Fibroblast of mammary gland (primary cell): Measurements from ENCODE around the gene MAPK11.

ENCODE experiments used
- DNase-seq: peaks from one replicate; pipeline ENCODE4 v3.0.0-alpha.2; 2010; ENCODE audit warnings: low read depth
- H3K4me3 ChIP-seq: 2 replicates; pipeline ENCODE4 v1.5.1; 2011; ENCODE audit warnings: low read depth, mild to moderate bottlenecking, low read length, moderate library complexity; ENCODE audit not compliant: control insufficient read depth
- TF ChIP-seq, protein P1 (sequence below): conservative IDR thresholded peaks from 2 replicates; pipeline ENCODE4 v1.5.1; 2011; ENCODE audit warnings: low read depth, low read length, inconsistent platforms; ENCODE audit not compliant: control insufficient read depth, insufficient read depth

MAPK11 gene

DNA sequence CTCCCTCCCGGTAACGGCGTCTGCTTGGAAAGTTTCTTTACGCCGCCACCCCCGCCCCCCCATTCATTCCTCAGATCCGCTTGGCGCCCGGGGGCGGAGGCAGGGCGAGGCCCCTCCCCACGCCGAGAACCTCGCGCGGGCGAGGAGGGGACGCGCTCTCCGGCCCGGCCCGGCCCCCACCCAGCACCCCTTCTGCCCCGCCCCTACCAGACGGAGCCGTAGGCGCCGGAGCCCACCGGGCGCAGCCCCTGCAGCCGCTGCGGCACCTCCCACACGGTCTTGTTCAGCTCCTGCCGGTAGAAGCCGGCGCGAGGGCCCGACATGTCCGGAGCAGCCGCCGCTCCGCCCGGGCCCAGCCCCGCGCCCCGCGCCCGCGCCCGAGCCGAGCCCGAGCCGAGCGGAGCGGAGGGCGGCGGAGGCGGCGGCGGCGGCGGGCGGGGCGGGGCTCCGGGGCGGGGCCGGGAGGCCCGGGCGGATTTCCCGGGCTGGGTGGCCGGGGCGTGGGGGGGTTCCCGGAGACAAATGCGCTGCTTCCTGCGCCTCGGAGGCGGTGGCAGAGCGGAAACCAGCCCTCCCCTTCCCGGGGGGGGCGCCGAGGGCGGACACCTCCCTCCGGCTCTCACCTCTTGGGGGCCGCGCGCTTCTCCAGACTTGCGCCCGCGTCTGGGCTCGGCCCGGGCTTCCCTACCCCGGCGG lies at the start of gene MAPK11:
Gene MAPK11, minus strand, starts transcription at position 411 of the 696 bp plus-strand sequence. Its CDS starts 88 bp downstream, at position 323.
- peak; percentile 21 for DNase-seq
- TF ChIP-seq, protein P1, sequence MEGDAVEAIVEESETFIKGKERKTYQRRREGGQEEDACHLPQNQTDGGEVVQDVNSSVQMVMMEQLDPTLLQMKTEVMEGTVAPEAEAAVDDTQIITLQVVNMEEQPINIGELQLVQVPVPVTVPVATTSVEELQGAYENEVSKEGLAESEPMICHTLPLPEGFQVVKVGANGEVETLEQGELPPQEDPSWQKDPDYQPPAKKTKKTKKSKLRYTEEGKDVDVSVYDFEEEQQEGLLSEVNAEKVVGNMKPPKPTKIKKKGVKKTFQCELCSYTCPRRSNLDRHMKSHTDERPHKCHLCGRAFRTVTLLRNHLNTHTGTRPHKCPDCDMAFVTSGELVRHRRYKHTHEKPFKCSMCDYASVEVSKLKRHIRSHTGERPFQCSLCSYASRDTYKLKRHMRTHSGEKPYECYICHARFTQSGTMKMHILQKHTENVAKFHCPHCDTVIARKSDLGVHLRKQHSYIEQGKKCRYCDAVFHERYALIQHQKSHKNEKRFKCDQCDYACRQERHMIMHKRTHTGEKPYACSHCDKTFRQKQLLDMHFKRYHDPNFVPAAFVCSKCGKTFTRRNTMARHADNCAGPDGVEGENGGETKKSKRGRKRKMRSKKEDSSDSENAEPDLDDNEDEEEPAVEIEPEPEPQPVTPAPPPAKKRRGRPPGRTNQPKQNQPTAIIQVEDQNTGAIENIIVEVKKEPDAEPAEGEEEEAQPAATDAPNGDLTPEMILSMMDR: no peak

DNA sequence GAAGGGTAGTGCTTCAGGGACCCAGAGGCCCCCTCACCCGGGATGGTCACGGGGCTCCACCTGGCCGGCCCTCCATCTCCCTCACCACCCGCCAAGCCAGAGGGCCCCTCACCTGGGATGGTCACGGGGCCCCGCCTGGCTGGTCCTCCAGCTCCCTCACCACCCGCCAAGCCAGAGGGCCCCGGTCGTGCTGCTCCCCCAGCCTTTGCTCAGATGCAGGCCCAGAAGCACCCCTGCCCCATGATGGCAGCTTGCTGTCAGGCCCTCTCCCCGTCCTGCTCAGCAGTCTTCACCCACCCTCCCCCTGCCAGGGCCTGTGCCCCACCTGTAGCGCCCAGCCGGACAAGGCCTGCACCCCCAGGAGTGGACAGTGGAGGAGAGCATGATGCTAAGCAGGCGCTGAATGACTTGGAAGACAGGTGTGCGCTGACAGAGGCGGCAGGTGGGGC lies 49.3 kb upstream of the MAPK11 start:
- no peak for DNase-seq
- no peak overlapping the region for H3K4me3 ChIP-seq
- TF ChIP-seq, protein P1: no peak

More for the DNA sequence above, at the start of gene MAPK11:
- peak within 1 kb of the TSS; percentile 46 for H3K4me3 ChIP-seq

DNA sequence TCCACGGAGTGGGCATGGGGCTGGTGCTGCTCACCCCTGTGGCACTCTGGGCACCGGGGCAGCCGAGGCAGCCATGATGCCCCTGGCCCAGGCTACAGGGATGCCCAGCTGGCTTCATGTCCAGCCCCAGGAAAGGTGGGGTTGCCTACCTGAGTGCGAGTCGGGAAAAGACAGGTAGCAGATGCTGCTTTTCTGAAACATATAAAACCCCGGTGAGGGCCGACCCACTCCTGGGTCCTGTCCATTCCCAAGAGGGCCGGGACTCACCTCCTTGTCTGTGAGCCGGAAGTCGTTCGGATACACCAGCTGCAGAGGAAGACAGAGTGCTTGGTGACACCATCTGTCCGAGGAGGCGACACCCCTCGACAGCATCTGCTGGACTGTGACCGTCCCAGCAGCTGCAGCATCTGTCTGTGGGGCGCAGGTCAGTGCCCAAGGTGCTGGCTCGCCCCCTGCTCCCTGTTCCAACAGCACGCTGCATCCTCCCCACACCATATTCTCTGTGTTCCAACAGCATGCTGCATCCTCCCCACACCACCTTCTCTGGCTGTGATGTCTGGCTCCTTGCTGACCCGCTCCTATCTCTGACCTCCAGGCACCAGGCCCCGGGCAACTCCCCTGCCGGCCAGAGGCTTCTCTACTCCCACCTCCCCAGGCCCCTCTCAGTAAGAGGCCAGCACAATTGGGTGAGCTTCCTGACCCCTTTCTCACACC lies 48.7 kb upstream of the MAPK11 start:
- TF ChIP-seq, protein P1: no peak
- no peak for DNase-seq
- H3K4me3 ChIP-seq: no peak overlapping the region

DNA sequence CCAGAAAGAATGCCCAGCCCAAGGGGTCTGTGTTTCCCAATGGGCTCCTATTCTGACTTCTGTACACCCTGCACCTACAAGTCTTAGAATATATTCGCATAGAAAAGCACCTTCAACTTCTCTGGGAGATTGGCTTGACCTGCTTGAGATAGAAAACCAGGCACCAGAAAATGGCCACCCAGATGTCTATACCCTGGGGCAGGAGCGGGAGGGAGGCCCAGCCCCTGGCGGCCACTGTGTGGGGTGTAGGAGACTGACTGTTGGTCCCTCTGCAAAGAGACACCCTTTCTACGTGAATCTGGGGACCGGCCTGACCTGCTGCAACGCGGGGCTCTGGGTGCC lies 48.1 kb upstream of the MAPK11 start:
- TF ChIP-seq, protein P1: no peak
- no peak for DNase-seq
- H3K4me3 ChIP-seq: no peak overlapping the region

DNA sequence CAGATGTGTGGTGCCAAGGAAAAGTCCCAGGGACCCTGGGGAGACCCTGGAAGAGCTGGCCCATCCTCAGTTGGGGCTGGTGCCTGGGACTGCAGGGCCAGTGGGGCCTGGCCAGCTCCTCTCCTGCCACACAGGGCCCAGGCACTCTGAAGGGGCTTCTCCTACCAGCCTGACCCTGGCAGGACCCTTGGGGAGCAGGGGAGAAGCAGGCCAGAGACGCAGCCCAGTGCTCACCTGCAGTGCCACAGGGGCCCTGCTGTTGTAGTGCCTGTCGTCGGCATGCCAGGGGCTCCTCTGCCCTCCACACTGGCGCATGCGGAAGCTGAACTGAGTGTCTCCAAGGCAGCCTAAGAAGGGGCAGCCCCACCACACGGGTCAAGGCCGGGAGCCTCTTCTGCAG lies 47.5 kb upstream of the MAPK11 start:
- TF ChIP-seq, protein P1: no peak
- H3K4me3 ChIP-seq: no peak overlapping the region
- no peak for DNase-seq

DNA sequence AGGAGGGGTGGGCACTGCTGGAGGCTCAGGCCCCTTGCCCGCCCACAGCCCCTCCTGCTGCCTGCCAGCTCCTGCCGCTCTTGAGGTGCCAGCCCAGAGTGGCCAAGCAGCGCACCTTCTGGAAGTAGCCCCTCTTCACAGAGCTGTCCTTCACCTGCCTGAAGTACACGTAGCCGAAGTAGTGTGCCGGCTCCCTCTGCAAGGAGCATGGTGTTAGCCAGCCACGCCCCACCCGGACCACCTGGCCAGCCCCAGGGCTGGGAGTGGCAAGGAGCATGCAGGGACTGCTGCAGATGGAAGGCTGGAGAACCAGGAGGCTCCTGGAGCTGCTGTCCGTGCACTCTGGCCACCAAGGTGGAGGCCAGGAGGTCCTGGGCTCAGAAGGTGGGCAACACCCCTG lies 47.0 kb upstream of the MAPK11 start:
- TF ChIP-seq, protein P1: no peak

More for the DNA sequence above, 47.0 kb upstream of the MAPK11 start:
- H3K4me3 ChIP-seq: no peak overlapping the region
- no peak for DNase-seq
